HG03469 (cell line): Measurements from ENCODE around the gene ARHGEF7.

ENCODE experiments used
- ATAC-seq: cut with Tn5 transposase; IDR thresholded peaks from one replicate; pipeline ENCODE4 v1.9.1; 2021; ENCODE audit warnings: mild to moderate bottlenecking, moderate library complexity, moderate number of reproducible peaks; ENCODE audit not compliant: unreplicated experiment

Gene ARHGEF7

GRCh38 chr13:111166882-111167675, 52.0 kb downstream of the ARHGEF7 start:
- no peak for ATAC-seq

GRCh38 chr13:111168107-111168506, 53.0 kb downstream of the ARHGEF7 start:
- ATAC-seq, result no peak

GRCh38 chr13:111171112-111171511, 56.0 kb downstream of the ARHGEF7 start:
- ATAC-seq, result no peak

- no peak for ATAC-seq
These were observed 56.5 kb downstream of the ARHGEF7 start for GRCh38 chr13:111171629-111172028.

- no peak for ATAC-seq
These were observed 59.4 kb downstream of the ARHGEF7 start for GRCh38 chr13:111174377-111175114.

GRCh38 chr13:111175372-111175771, 60.3 kb downstream of the ARHGEF7 start:
- ATAC-seq, result no peak

- ATAC-seq, result no peak
These were observed 60.8 kb downstream of the ARHGEF7 start for GRCh38 chr13:111175935-111176334.

- ATAC-seq, result no peak
These were observed 61.3 kb downstream of the ARHGEF7 start for GRCh38 chr13:111176421-111176820.

- no peak for ATAC-seq
These were observed 62.1 kb downstream of the ARHGEF7 start for GRCh38 chr13:111177081-111177711.

- ATAC-seq, result no peak
These were observed 62.8 kb downstream of the ARHGEF7 start for GRCh38 chr13:111177921-111178320.

GRCh38 chr13:111178402-111178801, 63.3 kb downstream of the ARHGEF7 start:
- no peak for ATAC-seq

GRCh38 chr13:111179908-111180760, 65.0 kb downstream of the ARHGEF7 start:
- ATAC-seq, result no peak

- ATAC-seq, result no peak
These were observed 66.9 kb downstream of the ARHGEF7 start for GRCh38 chr13:111181977-111182376.

GRCh38 chr13:111183087-111183645, 68.1 kb downstream of the ARHGEF7 start:
- ATAC-seq, result no peak

GRCh38 chr13:111183959-111184358, 68.8 kb downstream of the ARHGEF7 start:
- no peak for ATAC-seq

- peak; percentile 78 for ATAC-seq
These were observed 69.6 kb downstream of the ARHGEF7 start for GRCh38 chr13:111184458-111185401.

- ATAC-seq, result peak; percentile 20
These were observed 71.3 kb downstream of the ARHGEF7 start for GRCh38 chr13:111186305-111186935.

- no peak for ATAC-seq
These were observed 72.9 kb downstream of the ARHGEF7 start for GRCh38 chr13:111187960-111188541.
